Hepatic stellate cell (primary cell): ENCODE measurements around the gene C3orf20.

ENCODE experiments used
- DNase-seq: peaks from one replicate; pipeline ENCODE4 v3.0.0; 2011; ENCODE audit warnings: low spot score

C3orf20 gene

DNA sequence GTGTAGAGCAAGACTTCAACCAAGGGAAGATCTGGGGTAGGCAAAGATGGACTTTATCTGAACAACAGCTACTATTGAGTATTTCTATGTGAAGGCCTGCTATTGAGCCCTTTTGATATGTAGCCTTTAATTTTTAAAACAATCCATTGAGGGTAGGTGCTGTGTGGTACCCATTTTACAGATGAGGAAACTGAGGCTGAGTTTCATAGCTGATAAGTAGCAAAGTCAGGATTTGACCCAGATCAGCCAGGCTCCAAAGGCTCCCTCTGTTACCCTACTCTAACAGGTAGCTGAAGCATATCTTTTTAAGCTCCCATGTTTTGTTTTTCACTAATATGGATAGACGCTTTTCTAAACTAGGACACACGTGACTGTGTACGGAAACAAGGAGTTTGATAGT lies 141.4 kb downstream of the C3orf20 start:
- no peak for DNase-seq

DNA sequence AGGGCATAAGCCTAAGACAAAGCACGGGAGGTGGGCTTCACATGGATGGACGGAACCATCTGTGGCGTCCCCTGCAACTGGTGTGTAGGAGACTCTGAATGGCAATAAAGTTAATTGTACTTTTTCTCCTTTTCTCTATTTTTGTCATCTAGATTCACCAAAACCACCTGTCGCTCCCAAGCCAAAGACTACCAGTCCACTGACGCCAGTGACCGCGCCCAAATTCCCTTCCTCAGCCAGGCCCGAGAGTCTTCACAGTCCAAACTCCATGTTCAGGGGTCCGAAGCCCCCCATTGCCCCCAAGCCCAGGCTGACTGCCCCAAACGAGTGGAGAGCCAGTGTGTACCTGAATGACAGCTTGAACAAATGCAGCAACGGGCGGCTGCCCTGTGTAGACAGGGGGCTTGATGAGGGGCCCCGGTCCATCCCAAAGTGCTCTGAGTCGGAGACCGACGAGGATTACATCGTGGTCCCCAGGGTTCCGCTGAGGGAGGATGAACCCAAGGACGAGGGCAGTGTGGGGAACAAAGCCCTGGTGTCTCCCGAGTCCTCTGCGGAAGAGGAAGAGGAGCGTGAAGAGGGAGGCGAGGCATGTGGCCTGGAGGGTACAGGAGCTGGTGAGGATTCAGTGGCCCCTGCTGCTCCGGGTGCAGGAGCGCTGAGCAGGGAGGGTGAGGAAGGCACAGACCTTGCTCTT lies 144.0 kb downstream of the C3orf20 start, which contains the start of gene FGD5:
Gene FGD5, plus strand, starts transcription at position 159 of the 697 bp plus-strand sequence. Its CDS starts 110 bp downstream, at position 269.
- no peak for DNase-seq

DNA sequence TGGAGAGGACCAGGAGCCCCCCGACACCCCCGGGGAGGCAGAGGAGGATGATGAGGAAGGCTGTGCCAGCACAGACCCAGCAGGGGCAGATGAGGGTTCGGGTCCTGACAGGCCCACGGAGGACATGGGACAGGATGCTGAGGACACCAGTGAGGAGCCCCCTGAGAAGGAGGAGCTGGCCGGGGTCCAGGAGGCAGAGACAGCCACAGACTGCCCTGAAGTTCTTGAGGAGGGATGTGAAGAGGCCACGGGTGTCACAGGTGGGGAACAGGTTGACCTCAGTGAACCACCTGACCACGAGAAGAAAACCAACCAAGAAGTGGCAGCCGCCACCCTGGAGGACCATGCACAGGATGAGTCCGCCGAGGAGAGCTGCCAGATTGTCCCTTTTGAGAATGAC lies 144.7 kb downstream of the C3orf20 start:
- DNase-seq: no peak

DNA sequence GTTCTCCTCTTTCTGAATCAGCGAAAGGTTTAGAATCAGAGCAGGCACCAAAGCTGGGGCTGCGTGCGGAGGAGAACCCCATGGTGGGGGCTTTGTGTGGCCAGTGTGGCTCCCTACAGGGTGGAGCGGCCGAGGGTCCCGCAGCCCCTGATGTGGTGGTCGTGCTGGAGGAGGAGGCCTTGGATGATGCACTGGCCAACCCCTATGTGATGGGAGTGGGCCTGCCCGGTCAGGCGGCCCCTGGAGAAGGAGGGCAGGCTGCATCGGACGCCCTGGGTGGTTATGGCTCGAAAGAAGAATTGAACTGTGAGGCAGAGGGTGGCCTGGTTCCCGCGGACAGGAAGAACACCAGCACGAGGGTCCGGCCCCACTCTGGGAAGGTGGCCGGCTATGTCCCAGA lies 145.2 kb downstream of the C3orf20 start:
- DNase-seq: no peak

DNA sequence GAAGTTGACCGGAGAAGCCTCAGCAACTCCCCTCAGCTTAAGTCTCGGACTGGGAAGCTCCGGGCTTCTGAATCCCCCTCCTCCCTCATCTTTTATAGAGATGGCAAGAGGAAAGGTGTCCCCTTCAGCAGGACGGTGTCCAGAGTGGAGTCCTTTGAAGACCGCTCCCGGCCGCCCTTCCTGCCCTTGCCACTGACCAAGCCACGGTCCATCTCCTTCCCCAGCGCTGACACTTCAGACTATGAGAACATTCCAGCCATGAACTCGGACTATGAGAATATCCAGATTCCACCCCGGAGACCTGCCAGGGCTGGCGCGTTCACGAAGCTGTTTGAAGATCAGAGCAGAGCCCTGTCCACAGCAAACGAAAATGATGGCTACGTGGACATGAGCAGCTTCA lies 146.2 kb downstream of the C3orf20 start:
- no peak for DNase-seq

DNA sequence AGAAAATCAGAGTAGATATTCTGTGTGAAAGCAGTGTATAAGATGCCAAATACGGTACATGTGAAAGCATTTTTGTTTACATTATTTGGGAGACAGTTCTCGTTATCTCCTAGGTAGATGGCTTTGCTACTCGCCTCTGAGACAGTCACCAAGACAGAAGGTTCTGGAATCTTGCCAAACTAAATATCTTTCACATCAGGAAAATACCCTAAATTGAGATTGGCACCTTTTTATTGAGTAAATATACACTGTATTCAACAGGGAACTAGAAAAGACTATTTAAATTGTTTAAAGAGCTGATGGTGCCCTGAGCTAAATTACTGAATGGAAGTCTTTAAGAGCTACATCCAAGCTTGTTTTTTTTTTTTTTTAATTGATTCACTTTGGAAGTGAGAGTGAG lies 147.2 kb downstream of the C3orf20 start:
- no peak for DNase-seq
